ENCODE data around the gene TIMM17A. TPM values are rescaled to one million over a fixed set of nuclear protein-coding genes. Genes with fewer than 3 reads are reported as not detected.

The TIMM17A gene
- total RNA-seq, 1 donor from 2014 or later: 139 TPM

- H3K36me3 Mint-ChIP-seq (ENCODE audit: low read depth, unreplicated experiment): peaks cover 8% of the 10 kb centered on the region
- H3K9ac ChIP-seq (ENCODE audit: low read length): peak overlapping the region; percentile 5
- H3K27me3 Mint-ChIP-seq (ENCODE audit: low read depth, unreplicated experiment): no peaks in the 10 kb centered on the region
- no peak overlapping the region for H3K4me3 ChIP-seq (ENCODE audit: insufficient read depth, low read depth, low read length)
- H3K27ac ChIP-seq (ENCODE audit: low read depth, low read length): peak overlapping the region; percentile 31
- no peaks in the 10 kb centered on the region for H3K79me2 ChIP-seq (ENCODE audit: insufficient read depth, low read length)
- DNase-seq (ENCODE audit: low read depth) (peak; percentile 90), FAIRE-seq (peak; percentile 91)
- no peak for TF ChIP-seq EZH2 (IDR thresholded peaks at IDR 0.05; ENCODE audit: insufficient read depth, low read length)
- no peak for TF ChIP-seq CTCF (IDR thresholded peaks at IDR 0.05; ENCODE audit: insufficient read depth, low read depth, low read length)
- H4K20me1 ChIP-seq (ENCODE audit: insufficient read depth, low read length): no peaks in the 10 kb centered on the region
- H3K4me1 ChIP-seq (ENCODE audit: insufficient read depth, low read length): peaks cover 24% of the 10 kb centered on the region
- no peak overlapping the region for H2AFZ ChIP-seq (ENCODE audit: low read depth, low read length)
- no peaks in the 10 kb centered on the region for H3K9me3 ChIP-seq (ENCODE audit: insufficient read depth, low read depth, low read length)
- H3K27me3 ChIP-seq (ENCODE audit: insufficient read depth, low read length): no peaks in the 10 kb centered on the region
- no peaks in the 10 kb centered on the region for H3K36me3 ChIP-seq (ENCODE audit: insufficient read depth, low read length)
- H3K4me2 ChIP-seq (ENCODE audit: low read length): peak overlapping the region; percentile 57
- peaks cover 4% of the 10 kb centered on the region for H3K9me3 Mint-ChIP-seq (ENCODE audit: unreplicated experiment)
- no peak overlapping the region for H3K27ac Mint-ChIP-seq (ENCODE audit: unreplicated experiment)
- H3K4me1 Mint-ChIP-seq (ENCODE audit: low read depth, unreplicated experiment): peaks cover 26% of the 10 kb centered on the region
- peak overlapping the region; percentile 50 for H3K4me3 Mint-ChIP-seq (ENCODE audit: unreplicated experiment)
Observed at GRCh38 chr1:201917362-201918033, 37.8 kb upstream of the TIMM17A start.

- Histone ChIP-seq H3K4me1 (ENCODE audit: insufficient read depth, low read length) (peaks cover 24% of the 10 kb centered on the region), H3K9me3 (ENCODE audit: insufficient read depth, low read depth, low read length) (no peaks in the 10 kb centered on the region), H4K20me1 (ENCODE audit: insufficient read depth, low read length) (no peaks in the 10 kb centered on the region), H3K27me3 (ENCODE audit: insufficient read depth, low read length) (no peaks in the 10 kb centered on the region), H3K36me3 (ENCODE audit: insufficient read depth, low read length) (no peaks in the 10 kb centered on the region), H3K9ac (ENCODE audit: low read length) (no peak overlapping the region), H2AFZ (ENCODE audit: low read depth, low read length) (no peak overlapping the region), H3K27ac (ENCODE audit: low read depth, low read length) (no peak overlapping the region), H3K4me2 (ENCODE audit: low read length) (no peak overlapping the region), H3K79me2 (ENCODE audit: insufficient read depth, low read length) (no peaks in the 10 kb centered on the region), H3K4me3 (ENCODE audit: insufficient read depth, low read depth, low read length) (no peak overlapping the region)
- no peaks in the 10 kb centered on the region for H3K27me3 Mint-ChIP-seq (ENCODE audit: low read depth, unreplicated experiment)
- H3K36me3 Mint-ChIP-seq (ENCODE audit: low read depth, unreplicated experiment): peaks cover 6% of the 10 kb centered on the region
- TF ChIP-seq CTCF (IDR thresholded peaks at IDR 0.05; ENCODE audit: insufficient read depth, low read depth, low read length) (no peak), EZH2 (IDR thresholded peaks at IDR 0.05; ENCODE audit: insufficient read depth, low read length) (no peak)
- H3K4me3 Mint-ChIP-seq (ENCODE audit: unreplicated experiment): no peak overlapping the region
- H3K27ac Mint-ChIP-seq (ENCODE audit: unreplicated experiment): no peak overlapping the region
- H3K9me3 Mint-ChIP-seq (ENCODE audit: unreplicated experiment): peaks cover 4% of the 10 kb centered on the region
- DNase-seq (ENCODE audit: low read depth) (no peak), FAIRE-seq (no peak)
- peaks cover 26% of the 10 kb centered on the region for H3K4me1 Mint-ChIP-seq (ENCODE audit: low read depth, unreplicated experiment)
Observed at GRCh38 chr1:201918343-201918742, 37.0 kb upstream of the TIMM17A start.

GRCh38 chr1:201921952-201922558, 33.2 kb upstream of the TIMM17A start:
- Mint-ChIP-seq H3K27me3 (ENCODE audit: low read depth, unreplicated experiment) (peaks cover 2% of the 10 kb centered on the region), H3K27ac (ENCODE audit: unreplicated experiment) (peak overlapping the region; percentile 70), H3K4me1 (ENCODE audit: low read depth, unreplicated experiment) (peaks cover 14% of the 10 kb centered on the region)

More at GRCh38 chr1:201921952-201922558, 33.2 kb upstream of the TIMM17A start:
- H3K27ac ChIP-seq (ENCODE audit: low read depth, low read length): no peak overlapping the region
- H3K9ac ChIP-seq (ENCODE audit: low read length): no peak overlapping the region
- no peaks in the 10 kb centered on the region for H3K36me3 ChIP-seq (ENCODE audit: insufficient read depth, low read length)
- H3K79me2 ChIP-seq (ENCODE audit: insufficient read depth, low read length): no peaks in the 10 kb centered on the region
- DNase-seq (ENCODE audit: low read depth): no peak
- TF ChIP-seq EZH2 (IDR thresholded peaks at IDR 0.05; ENCODE audit: insufficient read depth, low read length): no peak
- TF ChIP-seq CTCF (IDR thresholded peaks at IDR 0.05; ENCODE audit: insufficient read depth, low read depth, low read length): no peak
- Mint-ChIP-seq H3K9me3 (ENCODE audit: unreplicated experiment) (peaks cover 4% of the 10 kb centered on the region), H3K4me3 (ENCODE audit: unreplicated experiment) (no peak overlapping the region), H3K36me3 (ENCODE audit: low read depth, unreplicated experiment) (peaks cover 11% of the 10 kb centered on the region)
- no peaks in the 10 kb centered on the region for H3K27me3 ChIP-seq (ENCODE audit: insufficient read depth, low read length)
- FAIRE-seq: no peak
- no peaks in the 10 kb centered on the region for H3K9me3 ChIP-seq (ENCODE audit: insufficient read depth, low read depth, low read length)
- H4K20me1 ChIP-seq (ENCODE audit: insufficient read depth, low read length): no peaks in the 10 kb centered on the region
- no peak overlapping the region for H2AFZ ChIP-seq (ENCODE audit: low read depth, low read length)
- no peak overlapping the region for H3K4me2 ChIP-seq (ENCODE audit: low read length)
- H3K4me3 ChIP-seq (ENCODE audit: insufficient read depth, low read depth, low read length): no peak overlapping the region
- H3K4me1 ChIP-seq (ENCODE audit: insufficient read depth, low read length): peaks cover 10% of the 10 kb centered on the region
